GM12878 (cell line): ENCODE data around the gene VCAM1. TPM values are rescaled to one million over a fixed set of nuclear protein-coding genes. Genes with fewer than 3 reads are reported as not detected.
A peak's percentile ranks its signal among the peaks of the same experiment; 100 is the strongest.

Experiments
- BRCA1 ChIP-seq: IDR thresholded peaks from 2 replicates; pipeline ENCODE4 v1.6.1; 2011; ENCODE audit warnings: low read depth, low read length, improper control_type of control experiment
- CBFB ChIP-seq: IDR thresholded peaks from 2 replicates; pipeline ENCODE4 v1.6.1; 2016; ENCODE audit warnings: antibody characterized with exemption, low read depth
- CEBPB ChIP-seq, 2 experiments: fragments of 150-350 bp in 1 of 2; IDR thresholded peaks; 2 replicates each; pipeline ENCODE4 v1.6.1; 2012 to 2014; ENCODE audit warnings: low read depth in 2 of 2, low read length in 2 of 2, borderline replicate concordance in 1 of 2, inconsistent platforms in 1 of 2
- CHD4 ChIP-seq: fragments of 200-600 bp; sonication (generic); IDR thresholded peaks from 2 replicates; pipeline ENCODE4 v1.6.1; 2016; ENCODE audit warnings: mild to moderate bottlenecking
- CUX1 ChIP-seq: IDR thresholded peaks from 2 replicates; pipeline ENCODE4 v1.6.1; 2012; ENCODE audit warnings: improper control_type of control experiment, low read depth, low read length; ENCODE audit not compliant: insufficient replicate concordance
- HDGF ChIP-seq: fragments of 450-650 bp; IDR thresholded peaks from 2 replicates; pipeline ENCODE4 v1.6.1; 2016; ENCODE audit warnings: antibody characterized with exemption
- IRF4 ChIP-seq: IDR thresholded peaks from 2 replicates; pipeline ENCODE4 v1.6.1; 2011; ENCODE audit warnings: low read depth, low read length
- MTA3 ChIP-seq: IDR thresholded peaks from 2 replicates; pipeline ENCODE4 v1.6.1; 2012; ENCODE audit warnings: low read length, inconsistent platforms, borderline replicate concordance
- POLR2AphosphoS5 ChIP-seq: IDR thresholded peaks from 2 replicates; pipeline ENCODE4 v1.6.1; 2011; ENCODE audit warnings: mild to moderate bottlenecking, low read length, inconsistent platforms
- POU2F2 ChIP-seq: IDR thresholded peaks from 3 replicates; pipeline ENCODE4 v1.6.1; 2011; ENCODE audit warnings: low read depth, mild to moderate bottlenecking, low read length, borderline replicate concordance
- RAD21 ChIP-seq: IDR thresholded peaks from 2 replicates; pipeline ENCODE4 v1.6.1; 2011; ENCODE audit warnings: mild to moderate bottlenecking, low read depth, low read length, moderate library complexity; ENCODE audit not compliant: insufficient read depth
- SMARCA5 ChIP-seq: fragments of 450-650 bp; IDR thresholded peaks from 2 replicates; pipeline ENCODE4 v1.6.1; 2017; ENCODE audit warnings: mild to moderate bottlenecking
- STAT1 ChIP-seq: fragments of 450-650 bp; conservative IDR thresholded peaks from 2 replicates; pipeline ENCODE4 v1.6.1; 2014; ENCODE audit warnings: antibody characterized with exemption, mild to moderate bottlenecking
- TARDBP ChIP-seq: IDR thresholded peaks from 2 replicates; pipeline ENCODE4 v1.6.1; 2016; ENCODE audit warnings: borderline replicate concordance
- USF2 ChIP-seq: IDR thresholded peaks from 2 replicates; pipeline ENCODE4 v1.6.1; 2011; ENCODE audit warnings: low read depth, low read length, improper control_type of control experiment, borderline replicate concordance
- WRNIP1 ChIP-seq: IDR thresholded peaks from 2 replicates; pipeline ENCODE4 v1.6.1; 2011; ENCODE audit warnings: low read depth, low read length, improper control_type of control experiment, borderline replicate concordance
- YBX1 ChIP-seq: fragments of 450-650 bp; IDR thresholded peaks from 2 replicates; pipeline ENCODE4 v1.6.1; 2016; ENCODE audit warnings: antibody characterized with exemption
- ZBTB4 ChIP-seq: fragments of 450-650 bp; formaldehyde crosslinking; IDR thresholded peaks from 2 replicates; pipeline ENCODE4 v1.4.0; 2022; ENCODE audit warnings: mild to moderate bottlenecking, moderate library complexity
- ZNF217 ChIP-seq: fragments of 450-650 bp; IDR thresholded peaks from 2 replicates; pipeline ENCODE4 v1.6.1; 2017; ENCODE audit warnings: antibody characterized with exemption, mild to moderate bottlenecking
- polyA plus RNA-seq, 11 experiments: library from polyadenylated mRNA; depleted of rRNA in 4 of 11; unstranded in 6 of 11; stranded (reverse) in 5 of 11; fragments of >200 nt; fragmentation: Nextera tagmentation in 4 of 11; fragmentation: Illumina TruSeq in 1 of 11; extraction: Ambion mirVana in 4 of 11; extraction: Trizol in 1 of 11; gene quantifications; 1 replicate in 1 of 11; 2 replicates in 10 of 11; pipeline versions ENCODE4 v1.2.1 to v1.2.3, GENCODE V29; 2011 to 2016; ENCODE audit warnings: inconsistent platforms in 2 of 11, missing spikeins in 2 of 11, low read depth in 1 of 11
- total RNA-seq, 4 experiments: library from RNA; depleted of rRNA in 3 of 4; stranded (reverse); fragments of >200 nt in 3 of 4; fragmentation: Illumina TruSeq in 1 of 4; extraction: Trizol in 1 of 4; gene quantifications; 2 replicates each; pipeline versions ENCODE4 v1.2.1 to v1.2.3, GENCODE V29; 2013 to 2021
- TF ChIP-seq, protein P1 (sequence below): fragments of 450-650 bp; conservative IDR thresholded peaks from 2 replicates; pipeline ENCODE4 v1.6.1; 2017; ENCODE audit warnings: mild to moderate bottlenecking, moderate library complexity

Gene VCAM1
- total and polyA plus RNA-seq, 10 of the 15 experiments (the other 5 are each of a cell fraction or from before 2014, with no cell fraction given), result 5.0 to 13.6 (median 7.4) TPM

- no peak for TF ChIP-seq CUX1
- TF ChIP-seq POLR2AphosphoS5, result peak; percentile 79
- 0 out of 2 replicates have a peak, but pooled peaks have one; percentile 30 for TF ChIP-seq WRNIP1
- TF ChIP-seq CBFB, result 0 out of 2 replicates have a peak, but pooled peaks have one; percentile 36
- 0 out of 2 replicates have a peak, but pooled peaks have one; percentile 17 for TF ChIP-seq ZNF217
- TF ChIP-seq POU2F2, result peak; percentile 56; the same call in 1 of the 3 replicates
- TF ChIP-seq, protein P1, sequence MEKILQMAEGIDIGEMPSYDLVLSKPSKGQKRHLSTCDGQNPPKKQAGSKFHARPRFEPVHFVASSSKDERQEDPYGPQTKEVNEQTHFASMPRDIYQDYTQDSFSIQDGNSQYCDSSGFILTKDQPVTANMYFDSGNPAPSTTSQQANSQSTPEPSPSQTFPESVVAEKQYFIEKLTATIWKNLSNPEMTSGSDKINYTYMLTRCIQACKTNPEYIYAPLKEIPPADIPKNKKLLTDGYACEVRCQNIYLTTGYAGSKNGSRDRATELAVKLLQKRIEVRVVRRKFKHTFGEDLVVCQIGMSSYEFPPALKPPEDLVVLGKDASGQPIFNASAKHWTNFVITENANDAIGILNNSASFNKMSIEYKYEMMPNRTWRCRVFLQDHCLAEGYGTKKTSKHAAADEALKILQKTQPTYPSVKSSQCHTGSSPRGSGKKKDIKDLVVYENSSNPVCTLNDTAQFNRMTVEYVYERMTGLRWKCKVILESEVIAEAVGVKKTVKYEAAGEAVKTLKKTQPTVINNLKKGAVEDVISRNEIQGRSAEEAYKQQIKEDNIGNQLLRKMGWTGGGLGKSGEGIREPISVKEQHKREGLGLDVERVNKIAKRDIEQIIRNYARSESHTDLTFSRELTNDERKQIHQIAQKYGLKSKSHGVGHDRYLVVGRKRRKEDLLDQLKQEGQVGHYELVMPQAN, result no peak
- TF ChIP-seq BRCA1, result no peak
- TF ChIP-seq ZBTB4 (CRISPR knock-in tag), result no peak
- TF ChIP-seq CEBPB (IDR thresholded peaks at IDR 0.05; ENCODE audit: borderline replicate concordance in 1 of 2, low read depth in 2 of 2, low read length in 2 of 2), result no peak
- TF ChIP-seq MTA3, result no peak
- TF ChIP-seq CHD4, result no peak
- TF ChIP-seq USF2, result no peak
- no peak for TF ChIP-seq HDGF
- TF ChIP-seq RAD21, result no peak
- no peak for TF ChIP-seq SMARCA5
- TF ChIP-seq STAT1, result no peak
- no peak for TF ChIP-seq TARDBP
- TF ChIP-seq YBX1, result no peak
- TF ChIP-seq IRF4, result no peak
Measured at GRCh38 chr1:100719490-100719889, at the start of gene VCAM1 (continued).
